OCI-LY3 (cell line): ENCODE measurements around the gene PITRM1.

Source experiments
- CTCF ChIP-seq: fragments of 200-600, 300-600 bp; sonication (generic); IDR thresholded peaks from 2 replicates; pipeline ENCODE4 v1.5.1; 2014; ENCODE audit warnings: antibody characterized with exemption, low read length, low read depth
- EZH2phosphoT487 ChIP-seq: fragments of 200-600 bp; shearing (Covaris generic); IDR thresholded peaks from 2 replicates; pipeline ENCODE4 v1.6.1; 2018; ENCODE audit warnings: antibody characterized with exemption, mixed run types, low read depth

- TF ChIP-seq CTCF: no peak
- TF ChIP-seq EZH2phosphoT487: no peak
These were observed 63.9 kb downstream of the PITRM1 start for GRCh38 chr10:3108575-3109105.
